ENCODE measurements around the gene RALY.

Gene RALY

GRCh38 chr20:33971147-33971975 is 22.4 kb upstream of the RALY start:
- Histone ChIP-seq H3K36me3 (ENCODE audit: control insufficient read depth, insufficient read depth, low read length) (no peaks in the 10 kb centered on the region), H3K4me1 (ENCODE audit: control insufficient read depth, insufficient read depth, low read length) (no peaks in the 10 kb centered on the region), H3K9me3 (ENCODE audit: control insufficient read depth, low read length) (no peaks in the 10 kb centered on the region), H3K4me3 (ENCODE audit: low read length) (no peak overlapping the region), H3K9ac (ENCODE audit: low read length) (no peak overlapping the region), H3K27me3 (ENCODE audit: control insufficient read depth, insufficient read depth, low read length) (no peaks in the 10 kb centered on the region)

DNA sequence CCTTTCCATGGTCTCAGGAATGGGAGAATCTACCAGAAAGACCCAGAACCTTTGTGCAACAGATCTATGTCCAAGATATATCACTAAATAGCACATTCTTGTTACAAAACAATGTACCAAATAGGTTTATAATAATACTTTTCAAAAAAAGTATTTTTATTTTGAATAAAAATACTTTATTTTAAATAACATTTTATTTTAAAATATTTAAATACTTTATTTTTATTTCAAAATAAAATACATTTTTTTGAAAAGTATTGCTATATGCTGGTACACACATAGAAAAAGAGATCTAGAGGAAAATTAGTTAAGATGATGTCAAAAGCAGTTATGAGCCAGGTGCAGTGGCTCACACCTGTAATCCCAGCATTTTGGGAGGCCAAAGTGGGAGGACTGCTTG is 16.8 kb upstream of the RALY start:
- Histone ChIP-seq H3K4me3 (ENCODE audit: low read length) (no peak overlapping the region), H3K9me3 (ENCODE audit: control insufficient read depth, low read length) (no peaks in the 10 kb centered on the region), H3K9ac (ENCODE audit: low read length) (no peak overlapping the region), H3K4me1 (ENCODE audit: control insufficient read depth, insufficient read depth, low read length) (no peaks in the 10 kb centered on the region), H3K36me3 (ENCODE audit: control insufficient read depth, insufficient read depth, low read length) (no peaks in the 10 kb centered on the region), H3K27me3 (ENCODE audit: control insufficient read depth, insufficient read depth, low read length) (no peaks in the 10 kb centered on the region)

DNA sequence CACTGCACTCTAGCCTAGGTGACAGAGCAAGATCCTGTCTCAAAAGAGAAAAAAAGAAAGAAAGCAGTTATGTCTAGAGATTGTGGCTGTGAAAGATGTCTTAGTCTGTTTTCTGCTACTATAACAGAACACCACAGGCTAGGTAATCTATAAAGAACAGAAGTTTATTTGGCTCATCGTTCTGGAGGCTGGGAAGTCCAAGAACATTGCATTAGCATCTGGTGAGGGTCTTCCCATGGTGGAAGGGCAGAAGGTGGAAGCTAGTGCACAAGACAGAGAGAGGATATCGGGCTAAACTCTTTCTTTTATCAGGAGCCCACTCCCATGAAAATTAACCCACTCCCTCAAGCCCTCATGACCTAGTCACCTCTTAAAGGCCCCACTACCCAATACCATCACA is 16.2 kb upstream of the RALY start:
- no peaks in the 10 kb centered on the region for H3K36me3 ChIP-seq (ENCODE audit: control insufficient read depth, insufficient read depth, low read length)
- H3K9me3 ChIP-seq (ENCODE audit: control insufficient read depth, low read length): no peaks in the 10 kb centered on the region
- H3K4me3 ChIP-seq (ENCODE audit: low read length): no peak overlapping the region
- no peaks in the 10 kb centered on the region for H3K27me3 ChIP-seq (ENCODE audit: control insufficient read depth, insufficient read depth, low read length)
- H3K9ac ChIP-seq (ENCODE audit: low read length): no peak overlapping the region
- no peaks in the 10 kb centered on the region for H3K4me1 ChIP-seq (ENCODE audit: control insufficient read depth, insufficient read depth, low read length)

DNA sequence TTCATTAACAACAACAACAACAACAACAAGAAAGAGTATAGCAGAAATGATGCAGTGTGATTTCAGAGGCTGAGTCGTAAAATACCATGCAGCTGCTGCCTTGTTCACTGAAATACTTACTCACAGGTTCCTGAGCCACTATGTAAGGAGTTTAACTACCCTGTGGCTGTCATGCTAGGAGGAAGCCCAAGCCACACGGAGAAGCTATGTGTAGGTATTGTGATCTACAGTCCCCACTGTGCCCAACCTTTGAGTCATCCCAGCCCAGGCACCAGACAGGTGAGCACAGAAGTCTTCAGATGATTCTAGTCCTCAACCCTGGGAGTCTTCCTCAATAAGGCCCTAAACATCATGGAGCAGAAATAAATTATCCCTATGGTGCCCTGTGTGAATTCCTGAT is 14.6 kb upstream of the RALY start:
- no peak overlapping the region for H3K4me3 ChIP-seq (ENCODE audit: low read length)
- H3K36me3 ChIP-seq (ENCODE audit: control insufficient read depth, insufficient read depth, low read length): no peaks in the 10 kb centered on the region
- no peaks in the 10 kb centered on the region for H3K4me1 ChIP-seq (ENCODE audit: control insufficient read depth, insufficient read depth, low read length)
- no peak overlapping the region for H3K9ac ChIP-seq (ENCODE audit: low read length)
- H3K27me3 ChIP-seq (ENCODE audit: control insufficient read depth, insufficient read depth, low read length): no peaks in the 10 kb centered on the region
- H3K9me3 ChIP-seq (ENCODE audit: control insufficient read depth, low read length): no peaks in the 10 kb centered on the region

DNA sequence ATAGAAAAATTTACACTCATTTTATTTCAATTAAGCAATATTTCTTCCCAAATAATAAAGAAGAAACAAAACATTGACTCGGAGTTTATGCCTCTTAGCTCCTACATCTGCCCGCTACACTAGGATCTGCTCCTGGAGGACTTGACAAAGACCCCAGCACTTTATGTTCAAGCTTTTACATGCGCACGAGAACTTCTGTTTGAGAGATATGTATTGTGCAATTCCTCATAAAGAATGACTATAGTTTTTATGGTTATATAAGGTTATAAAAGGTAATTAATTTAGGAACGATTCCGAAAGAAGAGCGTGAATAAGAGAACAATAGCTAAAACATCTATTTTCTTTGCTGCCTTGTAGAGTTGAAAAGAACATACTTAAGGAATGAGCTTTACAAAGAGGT is 12.4 kb upstream of the RALY start:
- no peaks in the 10 kb centered on the region for H3K27me3 ChIP-seq (ENCODE audit: control insufficient read depth, insufficient read depth, low read length)
- H3K4me3 ChIP-seq (ENCODE audit: low read length): no peak overlapping the region
- no peaks in the 10 kb centered on the region for H3K9me3 ChIP-seq (ENCODE audit: control insufficient read depth, low read length)
- no peak overlapping the region for H3K9ac ChIP-seq (ENCODE audit: low read length)
- H3K4me1 ChIP-seq (ENCODE audit: control insufficient read depth, insufficient read depth, low read length): no peaks in the 10 kb centered on the region
- H3K36me3 ChIP-seq (ENCODE audit: control insufficient read depth, insufficient read depth, low read length): no peaks in the 10 kb centered on the region

DNA sequence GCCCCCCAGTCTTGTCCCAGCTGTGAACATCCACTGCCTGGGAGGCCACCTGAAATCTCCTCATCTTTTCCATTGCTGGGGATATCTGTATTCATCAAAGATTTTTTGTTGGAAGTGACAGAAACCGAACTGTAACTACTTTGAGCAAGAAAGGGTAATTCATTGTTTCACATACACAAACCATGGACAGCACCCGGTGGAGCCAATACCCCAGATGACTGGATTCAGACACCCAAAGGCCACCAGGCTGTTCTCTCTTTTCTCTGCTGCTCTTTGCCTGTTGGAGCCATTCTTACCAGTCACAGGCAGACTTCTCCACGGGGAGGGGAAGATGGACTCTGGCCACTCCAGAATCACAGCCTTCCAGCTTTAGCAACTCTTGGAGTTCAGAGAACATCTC is 11.7 kb upstream of the RALY start:
- Histone ChIP-seq H3K9me3 (ENCODE audit: control insufficient read depth, low read length) (no peaks in the 10 kb centered on the region), H3K9ac (ENCODE audit: low read length) (no peak overlapping the region), H3K36me3 (ENCODE audit: control insufficient read depth, insufficient read depth, low read length) (no peaks in the 10 kb centered on the region), H3K4me3 (ENCODE audit: low read length) (no peak overlapping the region), H3K27me3 (ENCODE audit: control insufficient read depth, insufficient read depth, low read length) (no peaks in the 10 kb centered on the region), H3K4me1 (ENCODE audit: control insufficient read depth, insufficient read depth, low read length) (no peaks in the 10 kb centered on the region)

GRCh38 chr20:33983371-33983770 is 10.3 kb upstream of the RALY start:
- H3K4me1 ChIP-seq (ENCODE audit: control insufficient read depth, insufficient read depth, low read length): no peaks in the 10 kb centered on the region
- no peak overlapping the region for H3K9ac ChIP-seq (ENCODE audit: low read length)
- no peak overlapping the region for H3K4me3 ChIP-seq (ENCODE audit: low read length)
- H3K36me3 ChIP-seq (ENCODE audit: control insufficient read depth, insufficient read depth, low read length): no peaks in the 10 kb centered on the region
- H3K27me3 ChIP-seq (ENCODE audit: control insufficient read depth, insufficient read depth, low read length): no peaks in the 10 kb centered on the region
- H3K9me3 ChIP-seq (ENCODE audit: control insufficient read depth, low read length): no peaks in the 10 kb centered on the region

DNA sequence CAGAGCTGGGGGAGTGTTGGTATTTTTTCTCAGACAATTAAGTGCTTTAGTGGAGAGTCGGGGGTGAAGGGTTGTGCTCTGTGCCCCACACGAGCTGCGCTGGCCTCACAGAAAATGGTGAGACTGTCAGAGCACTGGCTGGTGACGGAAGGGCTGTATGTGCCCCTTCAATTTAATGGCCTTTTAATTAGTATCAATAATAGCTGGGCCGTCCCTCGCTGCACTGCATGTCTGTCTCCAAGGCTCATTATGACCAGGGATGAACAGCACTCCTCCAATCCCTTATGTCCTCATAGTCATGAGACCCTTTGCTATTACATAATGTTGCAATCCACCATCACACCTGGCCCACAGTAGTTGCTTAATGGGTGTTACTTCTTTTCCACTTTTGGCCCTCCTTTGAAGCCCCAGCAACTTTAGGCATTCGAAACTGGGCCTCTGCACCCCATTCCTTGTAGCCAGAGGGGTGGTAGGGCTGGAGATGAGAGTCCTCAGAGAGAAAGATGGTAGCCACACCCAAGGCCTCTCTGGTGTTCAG is 9.5 kb upstream of the RALY start:
- Histone ChIP-seq H3K9ac (ENCODE audit: low read length) (no peak overlapping the region), H3K4me3 (ENCODE audit: low read length) (no peak overlapping the region), H3K4me1 (ENCODE audit: control insufficient read depth, insufficient read depth, low read length) (no peaks in the 10 kb centered on the region), H3K36me3 (ENCODE audit: control insufficient read depth, insufficient read depth, low read length) (no peaks in the 10 kb centered on the region), H3K27me3 (ENCODE audit: control insufficient read depth, insufficient read depth, low read length) (no peaks in the 10 kb centered on the region), H3K9me3 (ENCODE audit: control insufficient read depth, low read length) (no peaks in the 10 kb centered on the region)

- no peaks in the 10 kb centered on the region for H3K36me3 ChIP-seq (ENCODE audit: control insufficient read depth, insufficient read depth, low read length)
- no peaks in the 10 kb centered on the region for H3K9me3 ChIP-seq (ENCODE audit: control insufficient read depth, low read length)
- H3K27me3 ChIP-seq (ENCODE audit: control insufficient read depth, insufficient read depth, low read length): no peaks in the 10 kb centered on the region
- H3K4me1 ChIP-seq (ENCODE audit: control insufficient read depth, insufficient read depth, low read length): no peaks in the 10 kb centered on the region
- no peak overlapping the region for H3K9ac ChIP-seq (ENCODE audit: low read length)
- H3K4me3 ChIP-seq (ENCODE audit: low read length): no peak overlapping the region
These were observed 8.4 kb upstream of the RALY start for GRCh38 chr20:33985280-33985679.

GRCh38 chr20:33985830-33986229 is 7.9 kb upstream of the RALY start:
- no peaks in the 10 kb centered on the region for H3K36me3 ChIP-seq (ENCODE audit: control insufficient read depth, insufficient read depth, low read length)
- H3K27me3 ChIP-seq (ENCODE audit: control insufficient read depth, insufficient read depth, low read length): no peaks in the 10 kb centered on the region
- H3K4me3 ChIP-seq (ENCODE audit: low read length): no peak overlapping the region
- no peaks in the 10 kb centered on the region for H3K9me3 ChIP-seq (ENCODE audit: control insufficient read depth, low read length)
- no peak overlapping the region for H3K9ac ChIP-seq (ENCODE audit: low read length)
- H3K4me1 ChIP-seq (ENCODE audit: control insufficient read depth, insufficient read depth, low read length): peaks cover 3% of the 10 kb centered on the region

- Histone ChIP-seq H3K4me3 (ENCODE audit: low read length) (no peak overlapping the region), H3K27me3 (ENCODE audit: control insufficient read depth, insufficient read depth, low read length) (no peaks in the 10 kb centered on the region), H3K4me1 (ENCODE audit: control insufficient read depth, insufficient read depth, low read length) (peaks cover 11% of the 10 kb centered on the region), H3K36me3 (ENCODE audit: control insufficient read depth, insufficient read depth, low read length) (no peaks in the 10 kb centered on the region), H3K9ac (ENCODE audit: low read length) (no peak overlapping the region), H3K9me3 (ENCODE audit: control insufficient read depth, low read length) (no peaks in the 10 kb centered on the region)
These were observed 7.0 kb upstream of the RALY start for GRCh38 chr20:33986560-33987216.

GRCh38 chr20:33990075-33990474 is 3.6 kb upstream of the RALY start:
- H3K9me3 ChIP-seq (ENCODE audit: control insufficient read depth, low read length): no peaks in the 10 kb centered on the region
- H3K27me3 ChIP-seq (ENCODE audit: control insufficient read depth, insufficient read depth, low read length): no peaks in the 10 kb centered on the region
- peaks cover 21% of the 10 kb centered on the region for H3K4me1 ChIP-seq (ENCODE audit: control insufficient read depth, insufficient read depth, low read length)
- no peak overlapping the region for H3K4me3 ChIP-seq (ENCODE audit: low read length)
- no peak overlapping the region for H3K9ac ChIP-seq (ENCODE audit: low read length)
- no peaks in the 10 kb centered on the region for H3K36me3 ChIP-seq (ENCODE audit: control insufficient read depth, insufficient read depth, low read length)
